HEK293 (cell line): ENCODE data around the gene SLC22A31.

ENCODE experiments used
- CTCF ChIA-PET: fragments of 350-600 bp; formaldehyde crosslinking; extraction: SDS; loops from one replicate; lab custom pipeline; 2021; ENCODE audit warnings: antibody characterized with exemption; lab: Yijun Ruan, JAX
- POLR2A ChIA-PET: fragments of 300-600 bp; formaldehyde crosslinking; extraction: SDS; loops from one replicate; lab custom pipeline; 2020; ENCODE audit warnings: antibody characterized with exemption, inconsistent platforms; lab: Yijun Ruan, JAX
- H3K27ac ChIP-seq: fragments of 200-500 bp; sonication (Bioruptor generic); 2 replicates; pipeline ENCODE4 v1.5.1; 2014; ENCODE audit warnings: low read depth, low read length, control low read depth, inconsistent platforms; ENCODE audit errors: extremely low read depth
- H3K36me3 ChIP-seq, 2 experiments: fragments of 200-500 bp in 1 of 2; sonication (Bioruptor generic) in 1 of 2; 1 replicate in 1 of 2; 2 replicates in 1 of 2; pipeline ENCODE4 v1.5.1; 2014 to 2017; ENCODE audit warnings: inconsistent platforms in 2 of 2, low read length in 2 of 2; ENCODE audit not compliant: control insufficient read depth in 2 of 2, insufficient read depth in 1 of 2
- H3K4me1 ChIP-seq: fragments of 200-500 bp; sonication (Bioruptor generic); 2 replicates; pipeline ENCODE4 v1.5.1; 2014; ENCODE audit warnings: mild to moderate bottlenecking, low read length, inconsistent platforms; ENCODE audit not compliant: control insufficient read depth, insufficient read depth
- H3K4me3 ChIP-seq: 2 replicates; pipeline ENCODE4 v1.5.1; 2011; ENCODE audit warnings: low read depth, mild to moderate bottlenecking, control low read depth, low read length, moderate library complexity
- H3K9me3 ChIP-seq: fragments of 200-500 bp; sonication (Bioruptor generic); 2 replicates; pipeline ENCODE4 v1.5.1; 2014; ENCODE audit warnings: low read depth, low read length, inconsistent platforms; ENCODE audit not compliant: control insufficient read depth, insufficient read depth
- GLIS1 ChIP-seq: fragments of 450-650 bp; formaldehyde crosslinking; IDR thresholded peaks from 2 replicates; pipeline ENCODE4 v1.5.1; 2016; ENCODE audit warnings: missing biosample characterization, missing genetic modification characterization
- ZBTB7A ChIP-seq: fragments of 450-650 bp; formaldehyde crosslinking; IDR thresholded peaks from 2 replicates; pipeline ENCODE4 v1.5.1; 2016; ENCODE audit warnings: low read depth, missing biosample characterization, missing genetic modification characterization
- ZIC2 ChIP-seq: fragments of 450-650 bp; formaldehyde crosslinking; IDR thresholded peaks from 2 replicates; pipeline ENCODE4 v1.5.1; 2016; ENCODE audit warnings: missing biosample characterization, missing genetic modification characterization
- ZNF114 ChIP-seq: fragments of 450-650 bp; formaldehyde crosslinking; IDR thresholded peaks from 2 replicates; pipeline ENCODE4 v1.5.0; 2017; ENCODE audit warnings: missing biosample characterization, missing genetic modification characterization
- ZNF132 ChIP-seq: fragments of 450-650 bp; formaldehyde crosslinking; IDR thresholded peaks from 2 replicates; pipeline ENCODE4 v1.5.1; 2017; ENCODE audit warnings: missing biosample characterization, missing genetic modification characterization, borderline replicate concordance
- ZNF2 ChIP-seq: fragments of 450-650 bp; formaldehyde crosslinking; IDR thresholded peaks from 2 replicates; pipeline ENCODE4 v1.5.1; 2016; ENCODE audit warnings: missing biosample characterization, missing genetic modification characterization
- ZNF266 ChIP-seq: fragments of 450-650 bp; formaldehyde crosslinking; IDR thresholded peaks from 2 replicates; pipeline ENCODE4 v1.5.1; 2016; ENCODE audit warnings: missing biosample characterization, missing genetic modification characterization, low read depth
- ZNF274 ChIP-seq, 2 experiments: fragments of 200-500 bp in 1 of 2; fragments of 450-650 bp in 1 of 2; sonication (Bioruptor generic) in 1 of 2; formaldehyde crosslinking in 1 of 2; IDR thresholded peaks; 2 replicates each; pipeline versions ENCODE4 v1.5.1 to v1.6.1; 2014 to 2016; ENCODE audit warnings: borderline replicate concordance in 1 of 2, inconsistent platforms in 1 of 2, low read length in 1 of 2, missing biosample characterization in 1 of 2, missing genetic modification characterization in 1 of 2
- ZNF530 ChIP-seq: fragments of 450-650 bp; formaldehyde crosslinking; IDR thresholded peaks from 2 replicates; pipeline ENCODE4 v1.5.1; 2016; ENCODE audit warnings: low read depth, missing biosample characterization, missing genetic modification characterization
- ZNF670 ChIP-seq: fragments of 450-650 bp; formaldehyde crosslinking; IDR thresholded peaks from 2 replicates; pipeline ENCODE4 v1.5.1; 2016; ENCODE audit warnings: missing biosample characterization, missing genetic modification characterization, low read depth
- ZNF768 ChIP-seq: fragments of 450-650 bp; formaldehyde crosslinking; IDR thresholded peaks from 2 replicates; pipeline ENCODE4 v1.5.1; 2018; ENCODE audit warnings: missing biosample characterization, mild to moderate bottlenecking, missing genetic modification characterization
- ZNF792 ChIP-seq: fragments of 450-650 bp; formaldehyde crosslinking; IDR thresholded peaks from 2 replicates; pipeline ENCODE4 v1.5.1; 2016; ENCODE audit warnings: missing biosample characterization, missing genetic modification characterization
- TF ChIP-seq, protein P1 (sequence below): fragments of 450-650 bp; formaldehyde crosslinking; IDR thresholded peaks from 2 replicates; pipeline ENCODE4 v1.5.1; 2017; ENCODE audit warnings: missing biosample characterization, missing genetic modification characterization
- TF ChIP-seq, protein P2 (sequence below): fragments of 450-650 bp; formaldehyde crosslinking; conservative IDR thresholded peaks from 2 replicates; pipeline ENCODE4 v1.5.1; 2016; ENCODE audit warnings: low read depth, missing biosample characterization, missing genetic modification characterization
- TF ChIP-seq, protein P3 (sequence below): fragments of 450-650 bp; formaldehyde crosslinking; IDR thresholded peaks from 2 replicates; pipeline ENCODE4 v1.5.1; 2016; ENCODE audit warnings: missing biosample characterization, missing genetic modification characterization
- TF ChIP-seq, protein P4 (sequence below): fragments of 450-650 bp; formaldehyde crosslinking; IDR thresholded peaks from 2 replicates; pipeline ENCODE4 v1.5.1; 2016; ENCODE audit warnings: missing biosample characterization, missing genetic modification characterization

Gene SLC22A31

DNA sequence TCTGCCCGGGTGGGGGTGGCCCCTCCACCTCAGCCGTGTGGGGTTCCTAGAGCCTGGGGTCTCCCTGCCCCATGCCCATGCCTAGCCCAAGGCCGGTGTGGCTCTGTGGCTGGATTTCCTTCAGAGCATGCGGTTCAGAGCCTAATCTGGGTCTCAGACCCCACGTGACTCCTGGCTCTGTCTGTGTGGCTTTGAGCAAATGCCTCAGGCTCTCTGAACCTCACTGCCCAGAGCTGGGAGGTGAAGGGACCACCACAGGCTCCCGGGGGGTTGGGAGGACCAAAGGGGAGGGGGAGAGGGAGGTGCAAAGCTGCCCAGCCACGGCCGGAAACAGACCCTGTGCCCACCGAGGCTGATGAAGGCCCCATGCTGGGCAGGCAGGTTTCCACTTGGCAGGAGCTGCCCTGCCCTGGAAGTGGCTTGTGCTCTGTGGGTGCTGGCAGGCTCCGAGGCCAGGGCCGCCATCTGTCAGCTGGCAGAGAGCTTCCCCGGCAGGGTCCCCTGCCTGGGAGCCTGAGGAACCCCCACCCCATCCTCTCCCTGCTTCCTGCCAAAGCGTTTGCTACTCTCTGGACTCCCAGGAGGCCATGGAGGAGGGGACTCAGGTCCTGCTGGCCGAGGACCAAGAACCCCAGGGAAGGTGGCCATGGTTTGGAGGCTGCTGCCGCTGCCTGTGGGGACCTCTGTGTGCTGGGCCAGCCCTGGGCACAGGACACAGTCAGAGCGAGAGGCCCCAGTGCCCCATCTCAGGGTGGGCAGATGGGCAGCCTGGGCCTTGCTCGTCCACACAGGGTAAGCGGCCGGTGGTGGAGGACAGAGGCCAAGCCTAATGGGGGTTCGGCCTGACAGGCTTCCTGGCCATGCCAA lies 24.8 kb downstream of the SLC22A31 start:
- Histone ChIP-seq H3K9me3 (no peaks in the 10 kb centered on the region), H3K36me3 (no peaks in the 10 kb centered on the region), H3K4me1 (peaks cover 3% of the 10 kb centered on the region; the same call in 1 of the 2 replicates), H3K27ac (no peak overlapping the region), H3K4me3 (no peak overlapping the region)
- TF ChIP-seq, protein P1, sequence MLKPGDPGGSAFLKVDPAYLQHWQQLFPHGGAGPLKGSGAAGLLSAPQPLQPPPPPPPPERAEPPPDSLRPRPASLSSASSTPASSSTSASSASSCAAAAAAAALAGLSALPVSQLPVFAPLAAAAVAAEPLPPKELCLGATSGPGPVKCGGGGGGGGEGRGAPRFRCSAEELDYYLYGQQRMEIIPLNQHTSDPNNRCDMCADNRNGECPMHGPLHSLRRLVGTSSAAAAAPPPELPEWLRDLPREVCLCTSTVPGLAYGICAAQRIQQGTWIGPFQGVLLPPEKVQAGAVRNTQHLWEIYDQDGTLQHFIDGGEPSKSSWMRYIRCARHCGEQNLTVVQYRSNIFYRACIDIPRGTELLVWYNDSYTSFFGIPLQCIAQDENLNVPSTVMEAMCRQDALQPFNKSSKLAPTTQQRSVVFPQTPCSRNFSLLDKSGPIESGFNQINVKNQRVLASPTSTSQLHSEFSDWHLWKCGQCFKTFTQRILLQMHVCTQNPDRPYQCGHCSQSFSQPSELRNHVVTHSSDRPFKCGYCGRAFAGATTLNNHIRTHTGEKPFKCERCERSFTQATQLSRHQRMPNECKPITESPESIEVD (tag by site-specific recombination), result no peak
- TF ChIP-seq ZNF792 (tag by site-specific recombination) (no peak), ZNF768 (tag by site-specific recombination) (0 out of 2 replicates have a peak, but pooled peaks have one; percentile 49), ZIC2 (peak; percentile 78), ZNF132 (no peak), ZNF114 (tag by site-specific recombination) (no peak), ZNF530 (tag by site-specific recombination) (no peak), ZNF2 (tag by site-specific recombination) (no peak), ZBTB7A (tag by site-specific recombination) (no peak), ZNF274 (IDR thresholded peaks at IDR 0.05; ENCODE audit: low read length) (no peak), ZNF274 (tag by site-specific recombination; IDR thresholded peaks at IDR 0.05; ENCODE audit: borderline replicate concordance) (no peak), GLIS1 (peak; percentile 66)
- ChIA-PET CTCF (interaction anchor here (1.1 to 1.3 kb wide), 2 partner anchors 41 to 438 kb away, joined by 3 to 6 read pairs; no protein-coding TSS in a partner anchor), POLR2A (no interaction called here)

DNA sequence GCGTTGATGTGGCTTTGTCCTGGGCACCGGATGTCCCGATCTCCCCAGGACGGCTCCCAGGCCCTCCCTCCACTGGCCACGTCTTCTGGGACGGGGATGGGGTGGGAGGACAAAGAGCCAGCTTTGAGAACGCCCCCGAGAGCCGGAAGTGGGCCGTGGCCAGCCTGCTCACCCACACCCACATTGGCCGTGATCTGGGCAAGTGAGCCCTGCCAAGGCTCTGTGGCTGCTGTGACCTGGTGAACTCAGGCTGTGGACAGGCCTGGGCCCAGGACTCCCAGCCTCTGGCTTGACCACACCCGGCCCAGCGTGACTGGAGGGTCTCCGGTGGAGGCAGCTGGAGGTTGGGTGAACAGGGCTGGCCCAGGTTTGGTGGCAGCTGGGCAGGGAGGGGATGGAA lies 25.5 kb downstream of the SLC22A31 start:
- H3K9me3 ChIP-seq, result no peaks in the 10 kb centered on the region
- CTCF ChIA-PET, result interaction anchor here (1.1 to 1.3 kb wide), 2 partner anchors 41 to 438 kb away, joined by 3 to 6 read pairs; no protein-coding TSS in a partner anchor
- H3K4me3 ChIP-seq, result no peak overlapping the region
- H3K27ac ChIP-seq, result no peak overlapping the region
- TF ChIP-seq, protein P2, sequence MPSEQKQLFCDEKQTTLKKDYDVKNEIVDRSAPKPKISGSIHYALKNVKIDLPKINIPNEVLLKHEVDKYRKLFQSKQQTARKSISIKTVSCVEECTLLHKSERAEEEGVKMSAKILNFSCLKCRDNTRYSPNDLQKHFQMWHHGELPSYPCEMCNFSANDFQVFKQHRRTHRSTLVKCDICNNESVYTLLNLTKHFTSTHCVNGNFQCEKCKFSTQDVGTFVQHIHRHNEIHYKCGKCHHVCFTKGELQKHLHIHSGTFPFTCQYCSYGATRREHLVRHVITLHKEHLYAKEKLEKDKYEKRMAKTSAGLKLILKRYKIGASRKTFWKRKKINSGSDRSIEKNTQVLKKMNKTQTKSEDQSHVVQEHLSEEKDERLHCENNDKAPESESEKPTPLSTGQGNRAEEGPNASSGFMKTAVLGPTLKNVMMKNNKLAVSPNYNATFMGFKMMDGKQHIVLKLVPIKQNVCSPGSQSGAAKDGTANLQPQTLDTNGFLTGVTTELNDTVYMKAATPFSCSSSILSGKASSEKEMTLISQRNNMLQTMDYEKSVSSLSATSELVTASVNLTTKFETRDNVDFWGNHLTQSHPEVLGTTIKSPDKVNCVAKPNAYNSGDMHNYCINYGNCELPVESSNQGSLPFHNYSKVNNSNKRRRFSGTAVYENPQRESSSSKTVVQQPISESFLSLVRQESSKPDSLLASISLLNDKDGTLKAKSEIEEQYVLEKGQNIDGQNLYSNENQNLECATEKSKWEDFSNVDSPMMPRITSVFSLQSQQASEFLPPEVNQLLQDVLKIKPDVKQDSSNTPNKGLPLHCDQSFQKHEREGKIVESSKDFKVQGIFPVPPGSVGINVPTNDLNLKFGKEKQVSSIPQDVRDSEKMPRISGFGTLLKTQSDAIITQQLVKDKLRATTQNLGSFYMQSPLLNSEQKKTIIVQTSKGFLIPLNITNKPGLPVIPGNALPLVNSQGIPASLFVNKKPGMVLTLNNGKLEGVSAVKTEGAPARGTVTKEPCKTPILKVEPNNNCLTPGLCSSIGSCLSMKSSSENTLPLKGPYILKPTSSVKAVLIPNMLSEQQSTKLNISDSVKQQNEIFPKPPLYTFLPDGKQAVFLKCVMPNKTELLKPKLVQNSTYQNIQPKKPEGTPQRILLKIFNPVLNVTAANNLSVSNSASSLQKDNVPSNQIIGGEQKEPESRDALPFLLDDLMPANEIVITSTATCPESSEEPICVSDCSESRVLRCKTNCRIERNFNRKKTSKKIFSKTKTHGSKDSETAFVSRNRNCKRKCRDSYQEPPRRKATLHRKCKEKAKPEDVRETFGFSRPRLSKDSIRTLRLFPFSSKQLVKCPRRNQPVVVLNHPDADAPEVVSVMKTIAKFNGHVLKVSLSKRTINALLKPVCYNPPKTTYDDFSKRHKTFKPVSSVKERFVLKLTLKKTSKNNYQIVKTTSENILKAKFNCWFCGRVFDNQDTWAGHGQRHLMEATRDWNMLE (tag by site-specific recombination), result no peak
- TF ChIP-seq ZNF670 (tag by site-specific recombination) (no peak), ZNF266 (tag by site-specific recombination) (no peak)
- TF ChIP-seq, protein P3, sequence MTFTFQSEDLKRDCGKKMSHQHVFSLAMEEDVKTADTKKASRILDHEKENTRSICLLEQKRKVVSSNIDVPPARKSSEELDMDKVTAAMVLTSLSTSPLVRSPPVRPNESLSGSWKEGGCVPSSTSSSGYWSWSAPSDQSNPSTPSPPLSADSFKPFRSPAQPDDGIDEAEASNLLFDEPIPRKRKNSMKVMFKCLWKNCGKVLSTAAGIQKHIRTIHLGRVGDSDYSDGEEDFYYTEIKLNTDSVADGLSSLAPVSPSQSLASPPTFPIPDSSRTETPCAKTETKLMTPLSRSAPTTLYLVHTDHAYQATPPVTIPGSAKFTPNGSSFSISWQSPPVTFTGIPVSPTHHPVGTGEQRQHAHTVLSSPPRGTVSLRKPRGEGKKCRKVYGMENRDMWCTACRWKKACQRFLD (tag by site-specific recombination), result no peak
- TF ChIP-seq, protein P4, sequence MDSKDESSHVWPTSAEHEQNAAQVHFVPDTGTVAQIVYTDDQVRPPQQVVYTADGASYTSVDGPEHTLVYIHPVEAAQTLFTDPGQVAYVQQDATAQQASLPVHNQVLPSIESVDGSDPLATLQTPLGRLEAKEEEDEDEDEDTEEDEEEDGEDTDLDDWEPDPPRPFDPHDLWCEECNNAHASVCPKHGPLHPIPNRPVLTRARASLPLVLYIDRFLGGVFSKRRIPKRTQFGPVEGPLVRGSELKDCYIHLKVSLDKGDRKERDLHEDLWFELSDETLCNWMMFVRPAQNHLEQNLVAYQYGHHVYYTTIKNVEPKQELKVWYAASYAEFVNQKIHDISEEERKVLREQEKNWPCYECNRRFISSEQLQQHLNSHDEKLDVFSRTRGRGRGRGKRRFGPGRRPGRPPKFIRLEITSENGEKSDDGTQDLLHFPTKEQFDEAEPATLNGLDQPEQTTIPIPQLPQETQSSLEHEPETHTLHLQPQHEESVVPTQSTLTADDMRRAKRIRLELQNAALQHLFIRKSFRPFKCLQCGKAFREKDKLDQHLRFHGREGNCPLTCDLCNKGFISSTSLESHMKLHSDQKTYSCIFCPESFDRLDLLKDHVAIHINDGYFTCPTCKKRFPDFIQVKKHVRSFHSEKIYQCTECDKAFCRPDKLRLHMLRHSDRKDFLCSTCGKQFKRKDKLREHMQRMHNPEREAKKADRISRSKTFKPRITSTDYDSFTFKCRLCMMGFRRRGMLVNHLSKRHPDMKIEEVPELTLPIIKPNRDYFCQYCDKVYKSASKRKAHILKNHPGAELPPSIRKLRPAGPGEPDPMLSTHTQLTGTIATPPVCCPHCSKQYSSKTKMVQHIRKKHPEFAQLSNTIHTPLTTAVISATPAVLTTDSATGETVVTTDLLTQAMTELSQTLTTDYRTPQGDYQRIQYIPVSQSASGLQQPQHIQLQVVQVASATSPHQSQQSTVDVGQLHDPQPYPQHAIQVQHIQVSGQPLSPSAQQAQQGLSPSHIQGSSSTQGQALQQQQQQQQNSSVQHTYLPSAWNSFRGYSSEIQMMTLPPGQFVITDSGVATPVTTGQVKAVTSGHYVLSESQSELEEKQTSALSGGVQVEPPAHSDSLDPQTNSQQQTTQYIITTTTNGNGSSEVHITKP, result no peak
- no peaks in the 10 kb centered on the region for H3K36me3 ChIP-seq
- peaks cover 3% of the 10 kb centered on the region; the same call in 1 of the 2 replicates for H3K4me1 ChIP-seq
- POLR2A ChIA-PET, result no interaction called here
